GM19452 (cell line): Measurements from ENCODE around the gene LCMT1.
A peak's percentile ranks its signal among the peaks of the same experiment; 100 is the strongest.
"Not testable (repeated sequence)": the region's sequence is repeated elsewhere in the genome, so short reads cannot be mapped to it uniquely, and the experiment has no call there.

ENCODE experiments used
- ATAC-seq: cut with Tn5 transposase; IDR thresholded peaks from one replicate; pipeline ENCODE4 v1.9.1; 2021; ENCODE audit not compliant: unreplicated experiment

LCMT1 gene

DNA sequence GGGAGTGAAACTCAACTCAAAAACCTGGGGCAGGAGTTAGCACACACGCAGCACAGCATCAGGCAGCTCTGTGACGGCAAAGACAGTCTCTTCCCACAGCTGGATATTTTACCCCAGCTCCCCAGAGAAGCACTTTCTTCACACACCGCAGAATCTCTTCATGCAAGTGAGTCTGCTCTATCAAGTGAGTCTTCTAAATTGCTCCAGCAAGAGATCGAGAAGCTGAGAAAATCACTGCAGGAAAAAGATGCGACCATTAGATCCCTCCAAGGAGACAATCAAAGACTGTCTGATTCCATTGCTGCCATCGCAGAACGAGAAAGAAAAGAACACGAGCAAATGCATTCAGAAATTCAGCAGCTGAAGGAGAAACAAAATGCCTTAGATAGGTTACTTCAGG lies 16.9 kb upstream of the LCMT1 start:
- no peak for ATAC-seq

DNA sequence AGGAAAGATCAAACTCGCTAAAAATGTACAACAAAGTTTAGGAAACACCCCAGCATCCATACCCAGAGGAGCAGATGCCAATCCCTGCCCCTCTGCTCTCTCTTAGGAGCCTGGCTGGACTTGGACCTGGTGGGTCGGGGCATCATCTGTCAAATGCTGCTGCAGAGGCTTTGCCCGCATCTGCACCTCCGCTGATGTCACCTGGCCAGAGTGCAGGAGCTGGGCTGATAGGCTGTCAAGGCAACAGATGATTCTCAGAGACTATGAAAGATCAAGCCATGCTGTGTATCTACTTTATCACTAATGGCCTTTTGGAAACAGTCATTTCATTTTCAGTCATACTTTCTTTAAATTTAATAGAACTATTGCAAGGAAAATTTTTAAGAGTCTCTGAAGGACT lies 15.9 kb upstream of the LCMT1 start:
- ATAC-seq, result no peak

- no peak for ATAC-seq
These were observed 14.1 kb upstream of the LCMT1 start for GRCh38 chr16:25097276-25097975.

DNA sequence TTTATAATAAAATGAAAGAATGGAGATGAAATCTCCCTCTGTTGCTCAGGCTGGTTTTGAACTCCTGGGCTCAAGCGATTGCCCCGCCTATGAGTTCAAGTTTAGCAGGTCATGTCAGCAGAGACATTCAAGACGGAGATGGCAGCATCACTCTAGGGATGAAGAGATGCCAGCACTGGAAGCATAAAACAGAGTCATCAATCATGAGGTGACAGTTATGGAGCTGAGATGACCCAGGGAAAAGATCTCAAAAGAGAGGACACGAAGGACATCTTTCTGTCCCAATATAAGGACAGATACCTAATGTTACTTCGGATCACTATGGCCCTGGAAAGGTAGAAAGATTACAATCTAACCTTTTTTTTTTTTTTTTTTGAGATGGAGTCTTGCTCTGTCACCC lies 11.0 kb upstream of the LCMT1 start:
- no peak for ATAC-seq

GRCh38 chr16:25106567-25107465 lies 4.7 kb upstream of the LCMT1 start:
- peak; percentile 44 for ATAC-seq

GRCh38 chr16:25107466-25107792 lies 4.1 kb upstream of the LCMT1 start:
- ATAC-seq, result no peak

DNA sequence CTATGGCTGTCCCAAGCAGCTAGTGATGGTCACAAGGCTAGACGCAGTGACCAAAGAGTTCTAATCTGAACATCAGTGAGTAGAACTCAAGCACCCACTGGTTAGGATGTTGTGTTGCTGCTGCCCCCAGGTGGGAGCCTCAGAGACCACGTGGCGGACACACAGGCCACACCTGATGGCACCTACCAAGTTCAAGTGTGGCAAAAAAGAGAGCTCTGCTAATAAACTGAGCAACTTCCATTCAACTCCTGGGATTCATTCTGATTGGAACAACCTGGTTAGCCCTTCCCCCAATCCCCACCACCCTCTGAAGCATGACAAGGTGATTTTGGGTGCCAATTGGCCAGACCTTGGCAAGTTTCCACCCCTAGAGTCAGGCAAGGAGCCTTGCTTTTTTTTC lies 3.5 kb upstream of the LCMT1 start:
- ATAC-seq, result no peak

- ATAC-seq, result no peak
These were observed 1.9 kb upstream of the LCMT1 start for GRCh38 chr16:25109643-25110042.

DNA sequence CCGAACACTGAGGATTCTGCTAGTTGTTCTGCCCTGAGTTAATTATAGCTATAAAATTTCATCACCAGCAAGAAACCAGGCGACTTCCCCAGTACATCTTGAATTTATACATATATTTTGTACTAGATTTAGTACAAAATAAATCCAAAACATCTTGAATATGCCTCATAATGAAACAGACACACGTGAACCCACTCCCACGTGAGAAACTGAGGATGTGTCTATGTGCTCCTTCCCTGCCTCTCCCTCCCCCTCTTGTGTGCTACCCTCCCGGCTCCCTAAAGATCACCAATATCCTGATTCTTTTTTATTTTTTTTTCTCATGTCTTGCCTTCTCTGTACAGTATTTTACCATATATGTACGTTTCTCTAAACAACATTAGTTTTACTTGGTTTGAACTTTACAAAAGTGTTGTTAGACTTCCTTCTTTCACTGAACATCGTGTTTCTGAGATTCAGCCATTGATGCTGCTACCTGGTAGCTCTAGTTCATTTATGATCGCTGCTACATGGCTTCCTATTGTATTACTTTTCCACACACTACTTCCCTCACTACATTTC lies 1.1 kb upstream of the LCMT1 start:
- no peak for ATAC-seq

GRCh38 chr16:25114121-25114520 lies 2.6 kb downstream of the LCMT1 start:
- no peak for ATAC-seq

GRCh38 chr16:25118851-25119578 lies 7.5 kb downstream of the LCMT1 start:
- no peak for ATAC-seq

DNA sequence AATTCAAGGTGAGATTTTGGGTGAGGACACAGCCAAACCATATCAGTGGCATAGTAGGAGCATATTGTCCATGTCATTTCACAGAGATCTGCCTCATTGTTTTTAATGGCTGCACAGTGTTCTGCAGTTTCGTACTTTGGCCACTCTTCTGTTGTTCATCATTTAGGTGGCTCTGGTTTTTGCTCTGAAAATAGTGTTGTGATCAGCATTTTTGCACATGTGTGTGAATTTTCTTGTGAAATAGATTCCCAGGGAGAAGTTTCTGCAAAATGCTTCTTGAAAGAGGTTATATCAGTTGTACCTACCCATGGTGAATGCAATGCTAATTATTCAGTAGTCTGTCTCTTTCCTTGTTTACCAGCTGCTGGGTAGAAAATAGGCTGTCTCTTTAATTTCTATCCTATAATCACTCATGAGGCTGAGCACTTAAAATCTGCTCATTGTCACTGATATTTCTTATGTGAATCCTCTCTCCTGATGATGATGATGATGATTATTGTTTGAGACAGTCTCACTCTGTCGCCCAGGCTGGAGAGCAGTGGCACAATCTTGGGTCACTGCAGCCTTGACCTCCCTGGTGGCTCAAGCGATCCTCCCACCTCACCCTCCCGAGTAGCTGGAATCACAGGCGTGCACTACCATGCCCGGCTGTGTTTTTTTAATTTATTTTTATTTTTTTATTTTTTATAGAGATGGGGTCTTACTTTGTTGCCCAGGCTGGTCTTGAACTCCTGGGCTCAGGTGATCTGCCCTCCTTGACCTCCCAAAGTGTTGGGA lies 10.5 kb downstream of the LCMT1 start:
- no peak for ATAC-seq

- ATAC-seq, result no peak
These were observed 13.0 kb downstream of the LCMT1 start for GRCh38 chr16:25124503-25124902.

DNA sequence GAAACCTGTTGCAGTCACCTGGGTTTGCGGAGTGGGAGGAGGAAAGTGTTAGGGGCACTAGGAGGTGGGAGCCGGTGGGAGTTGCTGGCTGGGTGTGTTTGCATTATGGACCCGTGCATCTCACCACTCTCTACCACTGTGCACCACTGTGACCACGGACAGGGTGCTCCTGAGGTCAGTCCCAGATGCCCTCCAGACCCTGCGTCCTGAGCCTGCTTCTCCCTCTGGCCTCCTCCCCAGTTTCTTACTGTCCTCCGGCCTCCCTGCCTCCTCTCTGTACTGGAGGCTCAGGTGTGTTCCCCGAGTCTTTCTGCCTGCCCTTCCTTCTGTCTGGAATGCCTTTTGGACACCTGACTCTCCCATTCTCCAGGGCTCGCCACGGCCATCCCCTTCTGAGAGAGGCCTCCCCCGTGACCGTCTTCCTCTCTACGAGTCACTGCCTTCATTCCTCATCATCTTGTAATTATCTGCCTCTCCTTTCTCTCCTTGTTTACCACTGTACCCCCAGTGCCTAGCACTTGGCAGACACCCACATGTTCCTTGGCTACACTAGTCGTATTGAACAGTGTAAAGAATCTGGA lies 14.6 kb downstream of the LCMT1 start:
- not testable (repeated sequence) for ATAC-seq

DNA sequence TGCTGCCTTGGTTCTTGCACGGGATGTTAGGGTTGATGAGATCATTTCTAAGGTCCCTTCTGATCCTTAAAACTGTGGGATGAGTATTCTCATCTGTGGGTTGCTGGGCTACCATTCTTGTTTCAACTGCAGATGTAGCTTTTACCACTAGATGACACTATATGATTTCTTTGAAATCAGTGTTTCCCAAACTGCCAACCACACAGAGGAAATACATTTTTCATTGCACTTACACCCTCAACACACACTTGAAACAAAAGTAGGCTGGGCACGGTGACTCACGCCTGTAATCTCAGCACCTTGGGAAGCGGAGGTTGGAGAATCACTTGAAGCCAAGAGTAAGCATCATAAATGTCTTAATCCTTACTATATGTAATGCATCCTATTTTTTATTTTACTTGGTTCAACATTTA lies 15.3 kb downstream of the LCMT1 start:
- ATAC-seq, result no peak

GRCh38 chr16:25132751-25133150 lies 21.2 kb downstream of the LCMT1 start:
- not testable (repeated sequence) for ATAC-seq

GRCh38 chr16:25134166-25134700 lies 22.7 kb downstream of the LCMT1 start:
- ATAC-seq, result no peak

- ATAC-seq, result no peak
These were observed 23.8 kb downstream of the LCMT1 start for GRCh38 chr16:25135254-25135878.

DNA sequence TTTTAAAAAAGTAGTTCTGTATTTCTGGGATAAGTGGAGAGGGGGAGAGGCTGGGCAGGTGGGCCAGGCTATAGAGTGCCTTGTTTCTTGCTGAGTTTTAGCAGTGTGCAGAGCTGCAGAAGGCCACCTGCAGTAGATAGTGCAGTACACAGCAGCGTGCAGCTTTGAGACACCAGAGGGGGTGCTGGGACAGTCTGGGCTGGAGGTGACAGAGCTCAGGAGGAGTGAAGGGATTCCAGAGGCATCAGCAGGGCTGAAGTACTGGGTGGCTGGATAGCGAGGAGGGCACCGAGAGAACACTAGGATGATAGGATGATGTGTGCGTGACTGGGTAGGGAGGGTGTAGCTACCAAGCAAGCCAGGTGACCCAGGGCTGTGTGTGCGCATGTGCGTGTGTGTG lies 26.6 kb downstream of the LCMT1 start:
- ATAC-seq, result no peak

GRCh38 chr16:25140459-25140858 lies 28.9 kb downstream of the LCMT1 start:
- no peak for ATAC-seq
